HG02840 (cell line): Measurements from ENCODE around the gene SYT7.

ENCODE experiments used
- ATAC-seq: cut with Tn5 transposase; IDR thresholded peaks from one replicate; pipeline ENCODE4 v1.9.1; 2021; ENCODE audit warnings: mild to moderate bottlenecking, moderate library complexity, moderate number of reproducible peaks; ENCODE audit not compliant: unreplicated experiment, low FRiP score

SYT7 gene

GRCh38 chr11:61609000-61609979 lies 28.4 kb upstream of the SYT7 start:
- ATAC-seq = no peak

- ATAC-seq = no peak
Measured at GRCh38 chr11:61607920-61608599, 27.2 kb upstream of the SYT7 start.

GRCh38 chr11:61607426-61607825 lies 26.6 kb upstream of the SYT7 start:
- ATAC-seq = no peak

- no peak for ATAC-seq
Measured at GRCh38 chr11:61603667-61604066, 22.8 kb upstream of the SYT7 start.

- no peak for ATAC-seq
Measured at GRCh38 chr11:61602775-61603569, 22.1 kb upstream of the SYT7 start.

GRCh38 chr11:61601512-61601911 lies 20.6 kb upstream of the SYT7 start:
- ATAC-seq = no peak

- no peak for ATAC-seq
Measured at GRCh38 chr11:61599968-61600710, 19.3 kb upstream of the SYT7 start.

GRCh38 chr11:61598886-61599868 lies 18.3 kb upstream of the SYT7 start:
- no peak for ATAC-seq

- ATAC-seq = no peak
Measured at GRCh38 chr11:61598374-61598773, 17.5 kb upstream of the SYT7 start.

GRCh38 chr11:61596990-61597389 lies 16.1 kb upstream of the SYT7 start:
- ATAC-seq = no peak

GRCh38 chr11:61596542-61596941 lies 15.7 kb upstream of the SYT7 start:
- ATAC-seq = no peak

GRCh38 chr11:61594907-61595257 lies 14.0 kb upstream of the SYT7 start:
- ATAC-seq = no peak

GRCh38 chr11:61593151-61593550 lies 12.3 kb upstream of the SYT7 start:
- ATAC-seq = no peak

GRCh38 chr11:61592176-61592575 lies 11.3 kb upstream of the SYT7 start:
- ATAC-seq = no peak

GRCh38 chr11:61589961-61590360 lies 9.1 kb upstream of the SYT7 start:
- no peak for ATAC-seq

- ATAC-seq = no peak
Measured at GRCh38 chr11:61588728-61589191, 7.9 kb upstream of the SYT7 start.

- ATAC-seq = no peak
Measured at GRCh38 chr11:61587951-61588727, 7.3 kb upstream of the SYT7 start.

GRCh38 chr11:61587541-61587941 lies 6.7 kb upstream of the SYT7 start:
- ATAC-seq = no peak
